GM12872 (cell line): ENCODE data around the gene ZFTA.

ENCODE experiments used
- TF ChIP-seq, protein P1 (sequence below): IDR thresholded peaks from 3 replicates; pipeline ENCODE4 v1.5.1; 2011; ENCODE audit warnings: low read depth, mild to moderate bottlenecking, low read length, moderate library complexity; ENCODE audit not compliant: insufficient read depth

Gene ZFTA

DNA sequence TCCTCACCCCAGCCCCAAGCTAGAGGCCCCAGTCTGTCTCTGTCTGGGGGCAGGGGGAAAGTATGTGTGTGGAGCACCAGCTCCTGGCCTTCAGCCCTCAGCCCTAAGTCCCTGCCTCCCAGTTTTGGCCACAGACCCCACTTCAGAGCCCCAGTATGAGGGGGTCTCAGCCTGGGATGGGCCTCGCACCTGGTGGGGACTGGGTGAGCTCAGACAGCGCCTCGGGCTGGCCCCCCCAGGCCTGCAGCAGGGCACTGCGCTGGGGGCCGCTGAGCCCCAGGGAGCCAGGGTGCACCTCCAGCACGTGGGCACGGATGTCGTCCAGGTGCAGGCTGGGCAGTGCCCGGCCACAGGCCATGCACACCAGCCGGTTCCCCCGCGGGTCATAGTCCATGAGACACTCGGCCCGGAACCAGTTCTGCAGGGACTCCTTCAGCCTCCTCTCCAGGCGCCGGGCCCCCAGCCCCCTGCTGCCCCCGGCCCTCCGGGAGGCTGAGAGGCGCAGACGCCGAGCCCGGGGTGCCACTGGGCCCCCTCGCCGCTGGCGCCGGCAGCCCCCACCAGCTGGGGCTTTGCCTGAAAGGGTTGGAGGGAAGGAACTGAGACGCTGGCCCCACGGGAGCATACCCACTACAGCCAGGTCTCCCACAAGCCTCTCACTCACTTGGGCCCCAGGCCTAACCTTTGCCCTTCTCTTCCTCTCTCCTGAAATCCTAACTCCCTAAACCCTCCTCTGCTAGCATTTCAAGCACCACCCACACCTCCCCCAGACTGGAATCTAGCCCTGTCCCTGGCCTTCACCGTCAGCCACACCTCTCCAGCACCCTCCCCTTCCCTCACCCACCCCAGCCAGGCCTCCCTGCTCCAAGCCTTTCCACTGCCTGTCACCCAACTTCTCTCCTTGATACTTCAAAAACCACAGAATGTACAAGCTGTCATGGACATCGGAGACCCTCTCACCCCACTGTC, 3.6 kb downstream of the ZFTA start:
- TF ChIP-seq, protein P1, sequence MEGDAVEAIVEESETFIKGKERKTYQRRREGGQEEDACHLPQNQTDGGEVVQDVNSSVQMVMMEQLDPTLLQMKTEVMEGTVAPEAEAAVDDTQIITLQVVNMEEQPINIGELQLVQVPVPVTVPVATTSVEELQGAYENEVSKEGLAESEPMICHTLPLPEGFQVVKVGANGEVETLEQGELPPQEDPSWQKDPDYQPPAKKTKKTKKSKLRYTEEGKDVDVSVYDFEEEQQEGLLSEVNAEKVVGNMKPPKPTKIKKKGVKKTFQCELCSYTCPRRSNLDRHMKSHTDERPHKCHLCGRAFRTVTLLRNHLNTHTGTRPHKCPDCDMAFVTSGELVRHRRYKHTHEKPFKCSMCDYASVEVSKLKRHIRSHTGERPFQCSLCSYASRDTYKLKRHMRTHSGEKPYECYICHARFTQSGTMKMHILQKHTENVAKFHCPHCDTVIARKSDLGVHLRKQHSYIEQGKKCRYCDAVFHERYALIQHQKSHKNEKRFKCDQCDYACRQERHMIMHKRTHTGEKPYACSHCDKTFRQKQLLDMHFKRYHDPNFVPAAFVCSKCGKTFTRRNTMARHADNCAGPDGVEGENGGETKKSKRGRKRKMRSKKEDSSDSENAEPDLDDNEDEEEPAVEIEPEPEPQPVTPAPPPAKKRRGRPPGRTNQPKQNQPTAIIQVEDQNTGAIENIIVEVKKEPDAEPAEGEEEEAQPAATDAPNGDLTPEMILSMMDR: no peak

DNA sequence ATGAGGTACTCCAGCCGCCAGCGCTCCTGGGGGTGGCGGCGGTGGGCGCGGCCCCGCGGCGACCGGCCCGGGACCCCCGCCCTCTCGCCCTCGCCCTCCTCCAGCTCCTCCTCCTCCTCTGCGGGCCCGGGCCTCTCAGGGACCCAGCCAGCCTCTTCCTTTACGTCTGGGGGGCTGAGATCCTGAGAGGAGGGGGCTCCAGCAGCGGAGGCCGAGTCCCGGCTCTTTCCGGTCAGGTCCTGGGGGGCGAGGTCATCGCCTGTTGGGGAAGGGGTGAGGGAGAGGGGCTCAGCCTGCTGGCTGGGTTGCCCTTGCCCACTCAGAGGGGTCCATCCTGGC, 4.3 kb downstream of the ZFTA start:
- TF ChIP-seq, protein P1: no peak

DNA sequence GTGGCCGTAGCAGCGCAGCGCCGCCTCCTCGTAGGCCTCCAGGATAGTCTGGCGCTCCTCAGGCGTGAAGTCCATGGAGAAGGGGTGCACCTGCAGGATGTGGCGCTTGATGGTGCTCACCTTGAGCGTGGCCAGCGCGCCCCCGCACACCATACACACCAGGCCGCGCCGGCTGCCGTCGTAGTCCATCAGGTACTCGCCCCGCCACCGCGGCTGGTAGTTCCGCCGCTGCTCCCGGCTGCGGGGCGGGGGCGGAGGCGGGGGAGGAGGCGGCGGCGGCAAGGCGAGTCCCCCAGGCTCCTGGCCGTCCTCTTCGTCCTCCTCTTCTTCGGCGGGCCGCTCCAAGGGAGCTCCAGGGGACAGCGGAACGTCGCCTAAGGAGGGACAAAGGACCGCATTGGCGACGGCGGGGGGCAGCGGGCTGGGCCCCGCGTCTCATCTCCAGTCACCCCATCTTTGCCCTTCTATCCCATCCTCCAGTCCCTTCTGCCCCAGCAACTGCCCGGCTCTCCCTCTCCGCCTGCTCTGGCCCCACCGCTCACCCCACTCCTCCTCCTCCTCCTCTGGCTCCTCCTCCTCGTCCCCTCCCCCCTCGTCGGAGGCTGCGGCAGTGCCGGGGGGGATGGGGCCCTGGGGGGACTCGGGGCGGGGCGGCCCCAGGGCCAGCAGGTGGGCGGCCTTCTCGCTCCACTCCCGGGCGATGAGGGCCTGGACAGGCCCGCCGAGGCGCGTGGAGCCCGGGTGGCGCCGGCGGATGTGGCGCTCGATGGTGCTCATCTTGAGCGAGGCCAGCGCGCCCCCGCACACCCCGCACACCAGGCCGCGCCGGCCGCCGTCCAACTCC, 4.9 kb downstream of the ZFTA start:
- TF ChIP-seq, protein P1: no peak

DNA sequence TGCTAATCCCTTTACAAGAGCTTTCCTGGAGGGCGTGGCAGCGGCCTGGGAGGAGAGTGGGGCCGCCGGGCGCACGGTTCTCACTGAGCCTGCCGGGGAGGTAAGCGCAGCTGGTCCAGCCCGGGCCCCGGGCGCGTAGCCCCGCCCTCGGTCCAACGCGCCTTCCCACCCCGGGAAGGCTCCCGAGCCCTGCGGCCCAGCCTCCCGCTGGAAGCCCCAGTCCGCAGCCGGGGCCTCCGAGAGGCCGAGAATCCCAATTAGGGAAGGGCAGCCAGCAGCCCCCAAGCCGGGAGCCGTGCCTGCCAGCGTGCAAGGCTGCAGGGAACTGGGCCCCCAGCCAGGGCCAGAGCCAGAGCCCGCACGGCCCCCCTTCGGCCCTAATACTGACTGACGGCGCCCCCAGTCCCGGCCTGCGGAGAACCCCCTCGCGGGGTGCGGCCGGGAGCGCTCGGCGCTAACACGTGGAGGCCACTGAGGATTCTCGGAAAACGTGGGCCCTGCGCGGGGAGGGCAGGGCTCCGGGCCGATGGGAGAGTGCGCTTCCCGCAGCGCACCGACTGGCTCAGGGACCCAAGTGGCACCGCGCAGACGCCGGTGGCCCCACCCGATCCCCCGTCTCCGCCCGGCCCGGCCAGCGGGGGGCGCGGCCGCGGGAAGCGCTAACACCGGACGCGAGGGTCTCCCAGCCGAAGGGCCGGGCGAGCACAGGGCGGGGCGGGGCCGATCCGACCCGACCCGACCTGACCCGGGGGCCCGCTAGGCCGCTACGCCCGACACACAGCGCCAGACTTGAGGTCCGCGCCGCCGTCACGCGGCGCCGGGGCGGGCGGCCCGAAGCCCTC, 5.7 kb downstream of the ZFTA start:
- TF ChIP-seq, protein P1: no peak

DNA sequence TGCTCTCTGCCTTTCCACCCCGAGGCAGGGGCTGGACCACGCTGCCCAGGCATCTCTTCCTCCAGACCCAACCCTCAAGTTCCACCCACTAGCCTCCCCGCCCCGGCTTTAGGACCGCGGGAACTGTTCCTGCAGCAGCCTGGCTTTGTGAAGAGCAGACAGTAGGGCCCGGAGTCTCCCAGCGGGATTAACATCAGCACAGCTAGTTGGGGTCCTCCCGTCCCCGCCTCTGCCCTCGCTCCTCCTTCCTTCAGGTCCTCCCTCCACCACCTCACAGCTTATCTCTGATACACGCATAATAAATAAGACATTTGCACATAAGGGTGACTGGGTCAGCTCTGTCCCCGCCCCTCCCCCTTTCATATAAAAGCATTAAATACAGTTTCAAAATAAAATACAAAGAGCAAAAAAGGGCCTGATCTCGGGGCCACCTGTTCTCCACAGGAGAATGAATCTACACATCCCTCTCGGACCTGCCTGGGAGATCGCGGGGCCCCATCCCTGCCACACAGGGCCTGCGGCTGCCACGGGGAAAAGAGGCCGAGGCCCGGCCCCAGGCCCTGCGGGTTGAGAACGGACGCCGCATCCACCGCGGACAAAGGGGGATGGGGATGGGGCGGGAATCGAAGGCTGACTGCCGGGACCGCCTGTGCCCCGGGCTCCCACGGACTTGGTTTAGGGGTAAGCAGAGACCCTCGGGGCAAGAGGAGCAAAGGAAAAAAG, 6.5 kb downstream of the ZFTA start:
- TF ChIP-seq, protein P1: no peak

DNA sequence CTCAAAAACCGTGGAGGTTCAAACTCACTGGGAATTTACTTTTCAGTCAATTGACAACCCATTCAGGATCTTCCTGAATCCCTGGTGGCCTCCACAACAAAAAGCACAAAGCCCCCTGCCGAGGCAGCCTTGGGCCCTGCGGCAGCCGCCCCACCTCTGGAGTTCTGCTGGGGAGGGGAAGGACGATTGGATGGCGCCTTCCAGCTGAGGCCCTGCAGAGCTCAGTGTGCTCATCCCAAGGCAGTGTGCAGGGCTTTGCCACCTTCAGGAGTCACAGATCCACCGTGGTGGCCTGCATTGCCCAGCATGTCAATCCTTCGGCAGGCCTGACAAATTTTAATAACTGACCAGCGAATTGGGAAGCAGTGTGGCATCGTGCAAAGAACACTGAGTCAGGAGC, 7.4 kb downstream of the ZFTA start:
- TF ChIP-seq, protein P1: no peak
